Stimulated activated naive CD4-positive, alpha-beta T cell treated with Interleukin-2 at 50 U/mL for 16 hours (primary cell): ENCODE measurements around the gene SGSM1.

Experiments used
- DNase-seq: peaks from one replicate; lab custom pipeline; 2025; lab: John Stamatoyannopoulos, UW

Gene SGSM1

DNA sequence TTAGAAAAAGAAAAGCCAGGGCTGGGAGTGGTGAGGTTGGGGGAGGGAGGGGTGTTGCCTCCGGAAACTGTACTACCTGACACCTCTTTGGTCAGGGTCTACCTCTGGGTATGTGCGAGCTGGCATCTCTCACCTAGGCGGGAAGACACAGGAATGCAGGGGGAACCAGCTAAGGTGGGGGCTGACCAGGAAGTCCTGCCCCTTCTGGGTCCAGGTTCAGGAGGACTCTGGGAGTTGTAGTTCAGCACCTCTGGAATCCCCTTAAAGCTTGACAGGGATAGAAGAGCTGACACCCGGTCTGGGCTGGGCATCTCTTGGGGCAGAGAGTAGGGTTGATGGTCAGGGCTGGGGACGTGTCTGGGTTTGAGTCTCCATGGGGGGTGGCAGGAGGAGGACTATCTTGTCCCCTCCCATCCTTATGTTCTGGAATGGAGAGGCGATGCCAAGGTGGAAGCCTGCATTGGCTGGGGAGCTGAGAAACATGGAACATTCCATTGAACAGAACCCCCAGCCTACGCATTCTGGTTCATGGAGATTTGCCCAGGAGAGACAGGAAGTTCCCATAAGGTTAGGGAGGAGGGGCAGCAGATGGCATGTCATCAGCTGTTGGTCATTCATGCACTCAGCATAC is 144.4 kb downstream of the SGSM1 start:
- DNase-seq: no peak

DNA sequence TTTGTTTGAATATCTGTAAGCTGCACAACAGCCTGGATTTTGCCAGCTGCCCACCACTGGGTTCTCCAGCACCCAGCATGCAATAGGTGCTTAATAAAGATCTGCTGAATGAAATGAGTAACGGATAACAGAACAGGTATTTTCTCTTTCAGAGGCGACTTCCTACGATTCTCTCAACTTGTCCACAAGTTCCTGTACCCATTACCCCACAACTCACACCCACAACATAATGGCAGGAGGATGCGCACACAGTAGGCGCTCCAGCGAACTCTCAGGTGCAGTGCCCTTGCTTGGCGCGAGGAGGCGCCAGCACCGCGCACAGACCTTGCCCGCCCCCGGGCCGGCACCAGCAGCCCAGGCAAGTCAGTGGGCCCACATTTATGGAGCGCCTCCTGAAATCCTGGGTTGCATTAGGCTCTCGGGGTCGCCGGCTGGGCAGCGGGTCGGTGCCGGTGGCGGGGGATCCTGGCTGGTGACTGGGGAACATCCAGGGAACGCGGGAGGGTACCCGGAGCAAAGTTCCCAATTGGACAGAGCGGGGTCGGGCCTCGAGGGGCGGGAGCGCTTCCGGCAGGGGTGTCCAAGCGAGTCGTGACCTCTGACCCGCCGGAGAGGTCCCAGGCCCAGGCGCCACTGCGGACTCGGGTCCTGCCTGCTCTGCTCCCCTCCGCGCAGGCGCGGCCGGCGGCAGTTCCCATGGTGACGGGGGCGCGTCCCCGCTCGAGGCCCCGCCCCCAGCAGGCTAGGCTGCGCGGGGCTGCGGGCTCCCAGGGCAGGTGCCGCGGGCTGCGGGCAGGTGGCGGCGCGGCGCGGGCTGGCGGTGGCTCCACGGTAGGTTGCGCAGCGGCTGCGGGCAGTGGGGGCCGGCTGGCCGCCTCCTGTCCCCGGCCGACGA is 146.2 kb downstream of the SGSM1 start, which contains the start of gene KIAA1671:
TSS of gene KIAA1671 (plus strand) at position 775 of the 895 bp plus-strand sequence. CDS start 75,284 bp downstream, outside the sequence.
- DNase-seq: peak; percentile 71

DNA sequence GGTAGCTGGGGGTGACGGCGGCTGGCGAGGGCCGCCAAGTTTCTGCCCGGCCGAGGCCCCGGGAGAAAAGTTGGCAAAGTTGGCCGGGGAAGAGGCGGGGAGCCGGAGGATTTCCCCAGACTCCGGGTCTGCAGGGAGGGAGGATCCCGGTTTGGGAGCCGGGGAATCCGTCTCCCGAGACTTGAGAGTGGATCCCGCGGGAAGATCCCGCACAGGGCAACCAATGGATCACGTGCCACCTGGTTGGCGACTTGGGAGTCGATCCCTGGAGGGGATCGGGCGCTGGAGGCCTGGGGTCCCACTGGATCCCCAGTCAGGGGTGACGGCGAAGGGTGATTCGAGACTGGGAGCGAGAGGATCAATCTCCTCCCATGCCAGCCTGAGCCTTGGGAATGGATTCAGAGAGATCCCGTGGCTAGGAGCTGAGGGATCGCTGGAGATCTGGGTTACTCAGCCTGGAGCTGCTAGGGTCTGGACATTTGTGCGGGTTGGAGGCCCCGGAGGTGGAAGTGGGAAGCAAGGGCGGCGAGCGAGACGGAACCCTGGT is 146.9 kb downstream of the SGSM1 start:
- no peak for DNase-seq

DNA sequence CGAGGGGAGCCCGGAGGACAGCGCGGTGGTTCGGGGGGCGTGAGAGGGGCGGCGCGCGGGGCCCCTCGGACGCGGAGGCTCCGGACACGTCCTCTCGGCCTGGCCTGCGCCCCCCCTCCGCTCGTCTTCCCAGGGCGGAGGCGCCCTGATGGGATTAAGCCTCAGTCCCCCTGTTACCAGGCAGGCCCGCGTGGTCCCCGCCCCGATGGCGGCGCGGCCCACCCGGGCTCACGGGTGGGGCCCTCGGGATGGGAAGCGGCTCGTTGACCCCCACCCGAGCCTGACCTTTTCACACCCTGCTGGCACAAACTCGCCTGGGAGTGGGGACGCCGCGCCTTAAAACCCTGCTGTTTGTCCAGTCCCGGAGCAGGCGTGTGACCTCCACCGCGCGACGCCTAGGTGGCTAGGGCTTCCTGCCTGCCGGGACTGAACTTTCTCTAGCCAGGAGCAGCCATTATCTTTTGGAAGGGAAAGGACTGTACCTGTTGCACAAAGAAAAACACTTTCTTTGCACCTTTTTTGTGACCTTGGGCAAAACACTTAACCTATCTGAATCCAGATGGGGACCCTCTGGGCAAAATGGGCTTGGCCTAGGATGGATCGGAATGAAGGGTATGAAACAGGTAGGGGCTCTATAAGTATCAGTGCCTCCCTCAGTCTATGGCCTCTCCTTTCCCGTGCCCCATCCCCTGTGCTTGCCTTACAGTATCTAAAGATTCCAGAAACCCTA is 147.5 kb downstream of the SGSM1 start:
- DNase-seq: no peak

DNA sequence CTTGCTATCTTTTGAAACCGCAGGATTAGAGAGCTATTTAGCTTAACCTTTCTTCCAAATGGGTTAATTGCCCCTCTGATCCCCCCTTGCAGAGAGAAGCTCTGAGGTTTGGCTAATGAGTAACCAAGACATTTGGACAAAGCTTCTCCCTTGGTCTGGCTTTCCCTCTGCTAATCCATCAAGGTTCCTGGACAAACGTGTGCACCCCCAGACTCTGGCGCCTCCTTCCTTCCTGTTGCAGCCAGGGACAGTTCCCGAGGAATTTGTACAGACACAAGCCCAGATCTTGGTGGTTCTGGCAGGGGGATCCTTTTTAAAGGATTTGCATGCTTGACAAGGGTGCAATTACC is 148.1 kb downstream of the SGSM1 start:
- DNase-seq: no peak

DNA sequence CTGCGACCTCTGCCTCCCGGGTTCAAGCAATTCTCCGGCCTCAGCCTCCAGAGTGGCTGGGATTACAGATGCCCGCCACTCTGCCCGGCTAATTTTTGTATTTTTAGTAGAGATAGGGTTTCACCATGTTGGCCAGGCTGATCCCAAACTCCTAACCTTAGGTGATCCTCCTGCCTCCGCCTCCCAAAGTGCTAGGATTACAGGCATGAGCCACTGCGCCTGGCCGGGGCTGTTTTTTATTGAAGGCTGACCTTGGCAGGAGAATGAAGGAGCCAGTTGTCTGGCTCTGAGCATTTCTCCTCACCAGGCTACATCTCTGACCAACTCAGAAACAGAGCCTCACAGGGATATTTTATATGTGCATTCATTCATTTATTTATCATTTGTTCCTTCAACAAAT is 148.8 kb downstream of the SGSM1 start:
- no peak for DNase-seq

DNA sequence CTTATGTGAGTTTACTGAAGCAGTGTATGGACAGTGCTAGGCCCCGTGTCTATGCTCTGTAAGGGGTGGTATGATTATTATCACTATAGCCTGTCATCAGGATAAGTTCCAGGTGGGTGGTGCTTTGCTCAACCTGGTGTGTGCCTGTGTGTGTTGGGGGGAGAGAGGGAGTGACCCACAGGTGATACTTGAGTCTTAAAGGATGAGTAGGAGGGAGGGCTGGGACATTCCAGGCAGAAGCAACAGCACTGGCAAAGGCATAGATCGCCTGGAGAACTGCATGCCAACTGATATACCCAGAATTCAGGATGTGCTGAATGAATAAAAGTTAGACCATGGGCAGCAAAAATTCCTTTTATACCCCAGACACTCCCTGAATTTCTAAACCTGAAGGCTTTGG is 151.0 kb downstream of the SGSM1 start:
- DNase-seq: no peak

DNA sequence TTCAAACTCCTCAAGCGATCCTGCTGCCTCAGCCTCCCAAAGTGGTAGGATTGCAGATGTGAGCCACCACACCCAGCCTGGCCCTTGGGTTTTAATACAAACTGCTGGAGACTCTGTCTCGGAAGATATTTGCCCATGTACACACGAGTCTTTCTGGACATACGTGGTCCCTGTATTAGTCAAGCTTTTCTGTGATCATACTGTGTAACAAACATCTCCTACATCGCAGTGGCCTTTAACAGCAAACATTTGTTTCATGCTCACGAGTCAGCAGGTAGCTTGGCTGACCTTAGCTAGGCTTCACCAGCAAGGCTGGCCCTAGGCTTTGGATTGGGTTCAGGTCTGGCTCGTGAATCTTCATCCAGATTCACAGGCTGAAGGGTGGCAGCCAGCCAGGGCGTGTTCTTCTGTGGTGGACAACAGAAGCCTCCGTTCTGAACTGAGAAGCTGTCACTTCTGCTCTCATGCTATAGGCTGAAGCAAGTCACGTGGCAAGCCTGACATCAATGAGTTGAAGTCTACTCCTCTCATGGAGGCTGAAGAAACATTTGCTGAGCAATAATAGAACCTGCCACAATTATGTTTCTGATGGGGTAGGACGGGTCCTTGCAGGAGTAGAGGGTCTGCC is 155.3 kb downstream of the SGSM1 start:
- no peak for DNase-seq

DNA sequence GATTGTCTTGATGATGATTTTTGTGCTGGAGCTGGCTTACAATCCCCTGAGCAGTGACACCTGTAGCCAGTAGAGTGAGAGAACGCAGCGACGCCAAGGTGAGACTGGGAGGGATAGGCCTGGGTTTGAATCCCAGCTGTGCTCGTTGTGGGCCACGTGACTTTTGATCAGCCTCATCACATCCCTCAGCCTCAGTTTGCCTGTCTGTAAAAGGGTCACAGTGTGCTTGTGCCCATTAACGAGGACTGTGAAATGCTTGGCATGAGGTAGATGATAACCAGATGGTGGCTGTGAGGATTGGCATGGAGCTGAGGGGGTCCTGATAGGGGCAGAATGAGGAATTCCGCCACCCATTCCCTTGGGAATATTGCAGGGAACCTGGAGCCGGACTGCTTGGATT is 156.1 kb downstream of the SGSM1 start:
- no peak for DNase-seq

DNA sequence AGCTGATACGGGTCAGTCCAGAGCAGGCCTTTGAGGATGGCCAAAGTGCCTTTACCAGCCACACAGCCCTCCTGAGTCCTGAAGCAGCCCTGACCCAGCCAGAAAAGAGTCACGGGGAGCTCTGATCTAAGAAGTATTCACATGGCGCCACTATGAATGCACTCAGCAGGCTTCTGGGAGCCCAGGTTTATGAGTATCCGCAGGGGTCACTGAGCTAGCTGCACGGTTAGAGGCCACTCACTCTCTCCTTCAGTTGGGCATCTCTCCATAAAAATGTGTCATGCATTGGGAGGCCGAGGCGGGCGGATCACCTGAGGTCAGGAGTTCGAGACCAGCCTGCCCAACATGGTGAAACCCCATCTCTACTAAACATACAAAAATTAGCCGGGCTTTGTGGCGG is 156.8 kb downstream of the SGSM1 start:
- no peak for DNase-seq

DNA sequence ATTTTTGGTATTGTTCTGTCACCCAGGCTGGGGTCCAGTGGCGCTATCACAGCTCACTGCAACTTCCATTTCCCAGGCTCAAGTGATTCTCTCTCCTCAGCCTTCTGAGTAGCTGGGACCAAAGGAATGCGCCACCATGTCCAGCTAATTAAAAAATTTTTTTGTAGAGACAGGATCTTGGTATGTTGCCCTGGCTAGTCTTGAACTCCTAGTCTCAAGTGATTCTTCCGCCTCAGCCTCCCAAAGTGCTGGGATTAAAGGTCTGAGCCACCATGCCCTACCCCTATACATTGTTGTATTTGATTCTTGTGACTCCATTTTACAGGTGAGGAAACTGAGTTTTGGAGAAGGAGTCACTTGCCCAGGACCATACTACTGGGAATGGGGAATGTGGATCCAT is 158.4 kb downstream of the SGSM1 start:
- DNase-seq: no peak

DNA sequence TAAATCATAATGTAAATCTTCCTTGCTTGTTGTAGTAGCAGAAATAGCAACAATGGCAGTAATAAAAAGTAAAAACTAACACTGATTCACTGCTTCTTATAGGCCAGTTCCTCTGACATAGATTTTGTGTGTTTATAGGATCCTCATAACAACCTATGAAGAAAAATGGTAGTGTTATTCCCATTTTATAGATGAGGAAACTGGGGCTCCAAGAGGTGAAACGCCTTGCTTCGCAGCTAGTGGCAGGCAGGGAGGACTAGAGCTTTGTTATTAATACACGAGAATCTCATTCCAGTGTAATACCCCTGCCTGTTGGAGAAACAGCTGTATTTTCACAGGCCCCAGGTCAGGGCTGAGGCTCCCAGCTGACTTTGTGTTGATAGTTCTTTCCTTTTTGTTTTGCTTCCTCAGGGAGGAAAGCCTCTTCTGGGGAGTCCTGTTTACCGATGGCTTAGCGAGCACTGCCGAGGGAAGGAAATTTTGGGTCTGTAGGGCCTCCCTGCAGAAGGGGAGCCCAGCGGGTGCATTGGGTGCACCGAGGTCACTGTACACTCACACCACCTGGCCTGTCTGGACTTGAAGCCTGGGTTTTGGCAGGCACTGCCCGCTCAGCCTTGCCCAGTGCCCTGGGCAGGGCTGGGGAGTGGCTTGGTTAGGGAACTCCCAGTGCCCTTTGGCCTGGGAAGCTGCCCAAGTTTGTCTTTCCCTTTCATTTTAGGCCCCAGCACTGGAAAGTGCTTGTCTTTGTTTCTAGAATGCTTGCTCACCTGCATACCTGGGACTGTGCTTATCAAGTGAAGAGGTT is 160.0 kb downstream of the SGSM1 start:
- DNase-seq: no peak

DNA sequence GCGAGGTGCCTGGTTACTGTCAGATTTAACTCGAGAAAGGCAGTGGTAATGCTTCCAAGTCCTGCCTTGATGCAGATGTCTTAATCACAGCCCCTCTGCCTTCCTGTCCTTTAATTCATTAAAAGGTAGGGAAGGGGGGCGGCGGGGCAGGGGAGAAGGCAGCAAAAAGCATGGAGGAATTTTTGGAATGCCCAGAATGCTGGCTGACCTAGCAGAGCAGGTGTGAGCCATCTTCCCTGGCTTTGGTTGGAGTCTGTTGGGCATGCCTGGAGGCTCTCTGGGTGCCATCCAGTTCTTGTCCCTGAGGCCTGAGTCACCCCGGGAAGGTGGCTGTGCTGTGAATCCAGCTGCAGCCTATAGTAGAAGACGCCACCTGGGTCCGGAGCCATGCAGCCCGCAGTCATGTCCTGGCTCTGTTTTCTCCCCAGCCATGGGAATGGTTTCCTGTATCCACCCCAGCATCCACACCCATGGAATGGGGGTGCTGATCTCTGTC is 162.1 kb downstream of the SGSM1 start:
- no peak for DNase-seq

DNA sequence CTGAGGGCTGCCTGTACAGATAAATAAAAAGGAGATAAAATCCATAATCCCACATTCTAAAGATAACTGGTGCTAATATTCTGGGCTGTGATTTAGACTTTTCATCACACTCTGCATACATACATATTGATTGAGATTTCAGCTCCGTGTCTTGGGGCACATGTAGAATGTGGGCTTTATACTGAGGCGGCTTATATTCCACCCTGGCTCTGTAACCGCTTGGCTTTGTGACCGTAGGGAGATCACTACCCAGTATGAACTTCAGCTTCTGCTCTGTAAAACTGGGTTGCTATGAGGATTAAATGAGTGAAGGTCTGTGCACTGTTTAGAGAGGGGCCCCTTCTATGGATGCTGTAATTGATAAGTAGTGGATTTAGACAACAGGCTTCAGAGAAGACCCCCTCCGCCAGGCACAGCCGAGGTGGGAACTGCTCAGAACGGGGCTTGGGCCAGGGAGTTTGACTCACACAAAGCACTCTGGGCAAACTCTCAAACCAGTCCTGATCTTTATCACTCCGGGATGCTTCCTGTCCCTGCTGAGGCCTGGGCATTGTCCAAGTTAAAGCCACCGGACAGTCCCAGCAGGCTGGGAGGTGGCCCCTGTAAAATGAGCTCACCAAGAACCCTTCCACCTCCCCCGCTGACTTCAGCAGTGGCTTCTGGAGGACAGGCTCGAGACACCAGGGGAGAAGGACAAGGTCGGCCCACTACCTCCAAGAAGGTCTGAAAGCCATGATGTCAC is 163.7 kb downstream of the SGSM1 start:
- no peak for DNase-seq

DNA sequence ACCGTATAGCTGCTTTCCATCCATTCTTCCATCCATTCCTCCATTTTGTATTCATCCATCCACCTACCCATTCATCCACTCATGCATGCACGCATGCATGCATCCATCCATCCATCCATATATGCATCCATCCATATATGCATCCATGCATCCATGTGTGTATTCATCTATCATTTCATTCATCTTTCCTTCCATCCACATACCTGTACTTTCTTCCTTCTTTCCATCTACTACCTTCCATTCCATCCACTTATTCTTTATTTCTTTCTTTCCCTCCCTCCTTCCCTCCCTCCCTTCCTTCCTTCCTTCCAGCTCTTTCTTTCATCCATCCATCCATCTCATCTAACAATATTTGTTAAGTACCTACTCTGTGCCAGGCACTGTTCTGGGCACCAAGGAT is 166.4 kb downstream of the SGSM1 start:
- no peak for DNase-seq

DNA sequence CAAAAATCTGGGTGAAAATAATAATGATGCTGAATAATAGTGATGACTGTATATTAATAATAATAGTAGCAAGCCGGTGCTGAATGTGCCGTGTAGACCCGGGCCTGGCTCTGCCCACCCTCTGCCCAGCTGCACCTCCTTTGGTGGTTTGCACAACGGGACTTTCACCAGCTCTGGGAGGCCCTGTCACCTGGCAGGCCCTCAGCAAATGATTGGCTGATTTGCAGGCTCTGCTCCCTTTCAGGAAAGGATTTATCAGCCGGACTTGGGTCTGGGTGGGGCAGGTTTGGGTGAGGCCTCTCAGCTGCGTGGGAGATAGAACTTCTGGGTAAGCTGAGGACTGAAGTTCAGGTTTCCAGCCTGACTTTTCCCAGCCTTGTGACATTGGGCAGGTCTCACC is 167.9 kb downstream of the SGSM1 start:
- no peak for DNase-seq

DNA sequence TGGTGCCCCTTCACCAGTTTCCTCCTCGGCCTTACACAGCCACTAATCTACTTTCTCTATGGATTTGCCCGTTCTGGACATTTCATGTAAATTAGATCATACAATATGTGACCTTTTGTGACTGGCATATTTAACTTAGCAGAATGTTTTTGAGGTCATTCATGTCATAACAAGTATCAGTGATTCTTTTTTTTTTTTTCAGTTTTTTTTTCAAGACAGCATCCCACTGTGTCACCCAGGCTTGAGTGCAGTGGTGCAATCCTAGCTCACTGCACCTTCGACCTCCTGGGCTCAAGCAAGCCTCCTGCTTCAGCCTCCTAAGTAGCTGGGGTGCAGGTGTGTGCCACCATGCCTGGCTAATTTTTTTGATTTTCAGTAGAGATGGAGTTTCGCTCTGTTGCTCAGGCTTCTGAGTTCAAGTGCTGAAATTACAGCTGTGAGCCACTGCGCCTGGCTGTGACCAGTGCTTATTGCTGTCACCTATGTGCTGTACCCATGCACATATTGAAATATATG is 169.2 kb downstream of the SGSM1 start:
- no peak for DNase-seq

DNA sequence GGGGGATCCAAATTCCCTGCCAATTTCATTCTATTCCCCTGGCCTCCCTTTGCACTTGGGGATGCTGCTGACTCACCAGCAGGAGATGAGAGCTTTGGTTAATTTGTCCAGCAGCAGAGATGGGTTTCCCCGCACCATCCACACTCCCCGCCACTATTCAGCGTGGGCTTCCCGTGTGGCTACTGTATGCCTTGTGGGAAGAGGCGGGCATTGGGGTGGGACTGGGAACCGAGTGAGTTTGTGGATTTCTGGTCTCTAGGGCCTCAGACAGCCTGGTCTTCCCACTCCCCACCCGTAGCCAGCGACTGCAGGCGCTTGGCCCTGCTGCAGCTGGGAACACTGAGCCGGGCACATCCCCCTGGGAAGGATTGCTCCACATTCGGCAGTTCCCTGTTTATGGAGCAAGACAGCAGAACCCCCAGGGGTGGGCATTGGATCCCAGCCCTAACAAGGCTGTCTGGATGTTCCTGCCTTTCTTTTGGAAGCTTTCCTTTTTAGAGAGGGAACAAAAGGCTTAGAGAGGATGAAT is 169.9 kb downstream of the SGSM1 start:
- no peak for DNase-seq

DNA sequence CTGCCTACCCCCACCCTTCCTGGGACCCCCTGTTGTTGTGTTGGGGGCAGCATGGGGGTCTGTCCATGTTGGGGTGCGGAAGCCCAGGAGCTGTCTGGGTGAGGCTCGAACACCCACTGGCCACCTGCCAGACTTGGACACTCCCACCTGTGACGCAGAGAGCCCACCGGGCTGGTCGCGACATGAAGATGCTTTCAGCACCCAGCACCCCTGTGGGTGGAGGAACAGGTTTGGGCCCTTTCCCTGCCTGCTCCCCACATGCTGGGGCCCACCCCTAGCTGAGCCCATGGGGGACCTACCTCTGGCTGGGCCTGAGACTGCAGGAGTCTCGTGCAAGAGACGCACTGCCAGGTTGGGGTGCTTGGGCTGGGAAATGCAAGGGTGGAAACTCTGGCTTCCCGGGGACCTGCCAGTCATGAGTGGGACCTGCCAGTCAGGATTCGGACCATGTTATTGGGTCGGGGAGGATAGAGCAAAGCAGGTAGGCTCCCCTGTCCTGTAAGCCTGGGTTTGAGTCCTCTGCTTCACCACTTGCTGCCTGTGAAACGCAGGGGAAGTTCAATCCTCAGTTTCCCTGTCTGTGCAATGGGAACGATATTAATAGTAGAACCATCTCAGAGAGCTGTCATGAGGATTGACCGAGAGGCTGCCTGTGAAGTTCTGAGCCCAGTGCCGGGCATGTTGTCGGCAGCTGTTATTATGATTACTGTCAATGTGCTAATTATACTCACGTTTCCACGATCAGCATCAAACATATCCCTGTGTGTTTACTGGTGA is 170.6 kb downstream of the SGSM1 start:
- no peak for DNase-seq
